HepG2 (cell line): ENCODE results near the gene IGF2BP3. TPM values are rescaled to one million over a fixed set of nuclear protein-coding genes. Genes with fewer than 3 reads are reported as not detected.

ENCODE experiments used
- ASH2L ChIP-seq: fragments of 300-600, 200-600 bp; sonication (generic); IDR thresholded peaks from 2 replicates; pipeline ENCODE4 v1.7.0; 2017; ENCODE audit warnings: low read depth, mild to moderate bottlenecking, moderate library complexity, mixed read lengths, low read length; ENCODE audit not compliant: insufficient read length
- ELF3 ChIP-seq: IDR thresholded peaks from 2 replicates; pipeline ENCODE4 v1.6.1; 2016; ENCODE audit warnings: missing genetic modification reagents, missing compliant biosample characterization
- EP300 ChIP-seq, 3 experiments: sonication (generic) in 1 of 3; formaldehyde crosslinking in 1 of 3; IDR thresholded peaks; 2 replicates each; pipeline versions ENCODE4 v1.5.1 to v1.6.1; 2011 to 2020; ENCODE audit warnings: low read depth in 2 of 3, low read length in 2 of 3, borderline replicate concordance in 1 of 3, improper control_type of control experiment in 1 of 3, mild to moderate bottlenecking in 1 of 3, missing genetic modification reagents in 1 of 3, moderate library complexity in 1 of 3
- ERF ChIP-seq: IDR thresholded peaks from 2 replicates; pipeline ENCODE4 v1.6.1; 2018; ENCODE audit warnings: missing biosample characterization, missing genetic modification reagents
- FOXO1 ChIP-seq: sonication (generic); formaldehyde crosslinking; IDR thresholded peaks from 2 replicates; pipeline ENCODE4 v1.4.0; 2020; ENCODE audit warnings: missing genetic modification reagents
- GFI1 ChIP-seq: sonication (generic); formaldehyde crosslinking; IDR thresholded peaks from 2 replicates; pipeline ENCODE4 v1.5.0; 2020; ENCODE audit warnings: missing genetic modification reagents, mild to moderate bottlenecking, borderline replicate concordance
- HOXA3 ChIP-seq: sonication (generic); formaldehyde crosslinking; IDR thresholded peaks from 2 replicates; pipeline ENCODE4 v1.5.0; 2020; ENCODE audit warnings: missing genetic modification reagents
- HOXA5 ChIP-seq: sonication (generic); formaldehyde crosslinking; IDR thresholded peaks from 2 replicates; pipeline ENCODE4 v1.4.0; 2020; ENCODE audit warnings: missing genetic modification reagents
- NPAS2 ChIP-seq: sonication (generic); formaldehyde crosslinking; IDR thresholded peaks from 2 replicates; pipeline ENCODE4 v1.8.0; 2022; ENCODE audit warnings: mild to moderate bottlenecking, missing genetic modification reagents, borderline replicate concordance
- NR2F6 ChIP-seq, 2 experiments: IDR thresholded peaks; 2 replicates each; pipeline ENCODE4 v1.6.1; 2016; ENCODE audit warnings: antibody characterized with exemption in 1 of 2, mild to moderate bottlenecking in 1 of 2
- PAXIP1 ChIP-seq: sonication (generic); formaldehyde crosslinking; conservative IDR thresholded peaks from 2 replicates; pipeline ENCODE4 v1.4.0; 2020; ENCODE audit warnings: mild to moderate bottlenecking, missing genetic modification reagents, moderate library complexity
- SAP130 ChIP-seq: IDR thresholded peaks from 2 replicates; pipeline ENCODE4 v1.6.1; 2016; ENCODE audit warnings: low read depth
- TBL1XR1 ChIP-seq: fragments of 150-350 bp; IDR thresholded peaks from 2 replicates; pipeline ENCODE4 v1.6.1; 2014; ENCODE audit warnings: borderline replicate concordance, low read length; ENCODE audit not compliant: partially characterized antibody
- TCF12 ChIP-seq, 2 experiments: fragments of 450-650 bp in 1 of 2; sonication (generic) in 1 of 2; formaldehyde crosslinking in 1 of 2; IDR thresholded peaks; 2 replicates each; pipeline versions ENCODE4 v1.6.1 to v1.8.0; 2017 to 2022; ENCODE audit warnings: antibody characterized with exemption in 1 of 2, mild to moderate bottlenecking in 1 of 2, missing genetic modification reagents in 1 of 2, moderate library complexity in 1 of 2
- THAP11 ChIP-seq: IDR thresholded peaks from 2 replicates; pipeline ENCODE4 v1.6.1; 2016; ENCODE audit warnings: missing biosample characterization, missing genetic modification reagents
- ZBTB7A ChIP-seq: sonication (generic); formaldehyde crosslinking; IDR thresholded peaks from 2 replicates; pipeline ENCODE4 v1.8.0; 2022; ENCODE audit warnings: mild to moderate bottlenecking, missing genetic modification reagents
- ZNF362 ChIP-seq: sonication (generic); formaldehyde crosslinking; IDR thresholded peaks from 2 replicates; pipeline ENCODE4 v1.4.0; 2020; ENCODE audit warnings: missing genetic modification reagents, mild to moderate bottlenecking, borderline replicate concordance
- ZNF501 ChIP-seq: sonication (generic); formaldehyde crosslinking; IDR thresholded peaks from 2 replicates; pipeline ENCODE4 v1.5.1; 2020; ENCODE audit warnings: mild to moderate bottlenecking, moderate library complexity, missing genetic modification reagents
- ZNF503 ChIP-seq: sonication (generic); formaldehyde crosslinking; IDR thresholded peaks from 2 replicates; pipeline ENCODE4 v1.4.0; 2020; ENCODE audit warnings: missing genetic modification reagents
- ZNF891 ChIP-seq: sonication (generic); formaldehyde crosslinking; IDR thresholded peaks from 2 replicates; pipeline ENCODE4 v1.5.0; 2020; ENCODE audit warnings: mild to moderate bottlenecking, missing genetic modification reagents
- polyA plus RNA-seq, 8 experiments: library from polyadenylated mRNA; depleted of rRNA in 3 of 8; stranded (reverse) in 7 of 8; unstranded in 1 of 8; fragments of >200 nt; fragmentation: Illumina TruSeq in 4 of 8; extraction: Trizol in 4 of 8; gene quantifications; 2 replicates each; pipeline versions ENCODE4 v1.2.1 to v1.2.3, GENCODE V29; 2011 to 2016; ENCODE audit warnings: low read depth in 4 of 8, missing spikeins in 1 of 8, mixed read lengths in 1 of 8; ENCODE audit not compliant: insufficient read depth in 1 of 8
- total RNA-seq, 5 experiments: library from RNA; depleted of rRNA; stranded (reverse); fragments of >200 nt; fragmentation: Illumina TruSeq; extraction: Trizol; gene quantifications; 2 replicates each; pipeline ENCODE4 v1.2.3, GENCODE V29; 2016; ENCODE audit warnings: low read depth in 1 of 5

The IGF2BP3 gene
- total and polyA plus RNA-seq, 2 of the 13 experiments (the other 11 are each of a cell fraction or from before 2014, with no cell fraction given), result 37.7 to 39.5 TPM

GRCh38 chr7:23357190-23358093, 112.8 kb downstream of the IGF2BP3 start (continued):
- TF ChIP-seq TBL1XR1, result peak; percentile 28
- no peak for TF ChIP-seq NPAS2
- TF ChIP-seq NR2F6 (IDR thresholded peaks at IDR 0.05), result peak; percentile 73
- peak; percentile 52; the same call in 1 of the 2 replicates for TF ChIP-seq NR2F6 (CRISPR knock-in tag; IDR thresholded peaks at IDR 0.05)
- no peak for TF ChIP-seq ZNF891 (CRISPR knock-in tag)
- peak; percentile 84 for TF ChIP-seq PAXIP1 (CRISPR knock-in tag)
- peak; percentile 62; the same call in 1 of the 2 replicates for TF ChIP-seq GFI1 (CRISPR knock-in tag)
- peak; percentile 60 for TF ChIP-seq ELF3 (CRISPR knock-in tag)
- TF ChIP-seq EP300 (IDR thresholded peaks at IDR 0.05; ENCODE audit: low read depth in 2 of 2, low read length in 2 of 2), result peak in 1 of 2 experiments; percentile 83; a peak in 2 of 4 replicates
- TF ChIP-seq EP300 (CRISPR knock-in tag; IDR thresholded peaks at IDR 0.05; ENCODE audit: borderline replicate concordance), result 0 out of 2 replicates have a peak, but pooled peaks have one; percentile 49
- TF ChIP-seq SAP130 (CRISPR knock-in tag), result peak; percentile 54; the same call in 1 of the 2 replicates
- peak; percentile 24 for TF ChIP-seq ASH2L
- TF ChIP-seq THAP11 (CRISPR knock-in tag), result 0 out of 2 replicates have a peak, but pooled peaks have one; percentile 31
- TF ChIP-seq FOXO1 (CRISPR knock-in tag), result peak; percentile 34; the same call in 1 of the 2 replicates
- peak; percentile 93 for TF ChIP-seq ZNF362 (CRISPR knock-in tag)
- no peak for TF ChIP-seq ZBTB7A
- 0 out of 2 replicates have a peak, but pooled peaks have one; percentile 38 for TF ChIP-seq ERF
- TF ChIP-seq HOXA3, result peak; percentile 28; the same call in 1 of the 2 replicates
- peak; percentile 77 for TF ChIP-seq ZNF503
- TF ChIP-seq TCF12 (IDR thresholded peaks at IDR 0.05), result no peak
- TF ChIP-seq TCF12 (CRISPR knock-in tag; IDR thresholded peaks at IDR 0.05), result 0 out of 2 replicates have a peak, but pooled peaks have one; percentile 53
- TF ChIP-seq ZNF501, result no peak
- 0 out of 2 replicates have a peak, but pooled peaks have one; percentile 68 for TF ChIP-seq HOXA5 (CRISPR knock-in tag)
